NT2/D1 (cell line): ENCODE data around the gene CCDC60.

Experiments
- SUZ12 ChIP-seq: IDR thresholded peaks from 2 replicates; pipeline ENCODE4 v1.6.1; 2011; ENCODE audit not compliant: insufficient read length, insufficient read depth; ENCODE audit errors: extremely low read depth
- YY1 ChIP-seq: IDR thresholded peaks from 2 replicates; pipeline ENCODE4 v1.6.1; 2011; ENCODE audit not compliant: insufficient read length, insufficient read depth

DNA sequence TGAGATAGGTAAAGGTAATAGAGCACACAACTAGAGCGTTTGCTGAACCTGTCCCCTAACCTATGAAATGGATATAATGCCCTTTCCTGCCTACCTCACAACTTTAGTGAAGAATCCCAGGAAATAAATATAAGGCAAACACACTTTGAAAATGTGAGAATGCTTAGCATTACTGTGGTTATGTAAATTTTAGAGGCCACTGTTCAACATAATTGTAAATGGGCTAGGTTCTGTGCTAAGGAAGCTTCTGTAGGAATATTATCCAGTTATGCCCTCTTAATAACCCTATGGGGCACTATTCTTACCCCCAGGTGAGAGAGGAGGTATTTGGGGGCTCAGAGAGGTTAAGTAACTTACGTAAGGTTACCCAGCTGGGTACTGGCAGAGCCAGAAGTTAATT is 166.5 kb downstream of the CCDC60 start:
- TF ChIP-seq YY1: no peak
- TF ChIP-seq SUZ12: no peak
